ENCODE results near the gene GPR37L1.

DNA sequence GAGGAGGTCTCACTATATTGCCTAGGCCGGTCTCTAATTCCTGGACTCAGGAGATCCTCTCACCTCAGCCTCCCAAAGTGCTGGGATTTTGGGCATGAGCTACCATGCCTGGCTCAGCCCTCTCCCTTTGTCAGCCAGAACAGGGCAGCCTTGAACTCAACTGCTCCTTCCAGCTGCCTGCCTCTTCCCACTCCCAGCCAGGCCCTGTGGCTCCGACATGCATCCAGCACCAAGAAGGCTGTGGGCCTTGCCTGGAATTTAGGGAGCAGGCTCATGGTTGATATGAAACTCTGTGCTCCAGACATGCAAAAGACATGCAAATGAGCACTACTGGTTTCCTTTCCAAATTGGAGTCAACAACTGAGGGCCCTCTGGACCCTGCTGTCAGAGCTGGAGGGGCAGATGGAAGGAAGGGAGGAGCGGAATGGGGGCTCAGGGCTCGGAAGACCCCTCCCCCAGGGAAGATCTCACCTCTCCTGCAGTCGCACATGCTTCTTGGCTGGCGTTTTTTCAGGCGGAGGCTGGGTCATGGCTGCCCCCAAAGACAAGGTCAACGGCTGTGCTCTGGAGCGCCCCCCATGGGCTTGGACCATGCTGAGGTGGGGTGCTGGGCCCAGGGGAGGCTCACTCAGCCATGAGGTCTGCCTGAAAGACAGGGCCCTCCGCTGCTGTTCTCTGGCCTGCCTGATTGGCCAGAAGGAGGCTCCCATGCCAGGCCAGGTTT, 36.3 kb downstream of the GPR37L1 start:
- TF ChIP-seq, protein P1, sequence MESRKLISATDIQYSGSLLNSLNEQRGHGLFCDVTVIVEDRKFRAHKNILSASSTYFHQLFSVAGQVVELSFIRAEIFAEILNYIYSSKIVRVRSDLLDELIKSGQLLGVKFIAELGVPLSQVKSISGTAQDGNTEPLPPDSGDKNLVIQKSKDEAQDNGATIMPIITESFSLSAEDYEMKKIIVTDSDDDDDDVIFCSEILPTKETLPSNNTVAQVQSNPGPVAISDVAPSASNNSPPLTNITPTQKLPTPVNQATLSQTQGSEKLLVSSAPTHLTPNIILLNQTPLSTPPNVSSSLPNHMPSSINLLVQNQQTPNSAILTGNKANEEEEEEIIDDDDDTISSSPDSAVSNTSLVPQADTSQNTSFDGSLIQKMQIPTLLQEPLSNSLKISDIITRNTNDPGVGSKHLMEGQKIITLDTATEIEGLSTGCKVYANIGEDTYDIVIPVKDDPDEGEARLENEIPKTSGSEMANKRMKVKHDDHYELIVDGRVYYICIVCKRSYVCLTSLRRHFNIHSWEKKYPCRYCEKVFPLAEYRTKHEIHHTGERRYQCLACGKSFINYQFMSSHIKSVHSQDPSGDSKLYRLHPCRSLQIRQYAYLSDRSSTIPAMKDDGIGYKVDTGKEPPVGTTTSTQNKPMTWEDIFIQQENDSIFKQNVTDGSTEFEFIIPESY (IDR thresholded peaks at IDR 0.05): no peak
- TF ChIP-seq MTA3 (IDR thresholded peaks at IDR 0.05; ENCODE audit: borderline replicate concordance, low read length) (no peak), BHLHE40 (IDR thresholded peaks at IDR 0.05; ENCODE audit: borderline replicate concordance in 1 of 2, low read depth in 2 of 2, low read length in 1 of 2) (peak; percentile 18 to 44; a peak in 1 of 4 replicates), GABPA (IDR thresholded peaks at IDR 0.05; ENCODE audit: low read depth) (no peak), SRF (IDR thresholded peaks at IDR 0.05; ENCODE audit: low read depth in 2 of 2, low read length in 2 of 2) (no peak), STAT1 (conservative IDR thresholded peaks at IDR 0.05) (no peak), EP300 (IDR thresholded peaks at IDR 0.05; ENCODE audit: borderline replicate concordance in 1 of 2, control insufficient read depth in 1 of 2, low read depth in 2 of 2, low read length in 2 of 2) (no peak), EZH2 (IDR thresholded peaks at IDR 0.05; ENCODE audit: borderline replicate concordance, control insufficient read depth, low read depth, low read length) (no peak)
- TF ChIP-seq, protein P2, sequence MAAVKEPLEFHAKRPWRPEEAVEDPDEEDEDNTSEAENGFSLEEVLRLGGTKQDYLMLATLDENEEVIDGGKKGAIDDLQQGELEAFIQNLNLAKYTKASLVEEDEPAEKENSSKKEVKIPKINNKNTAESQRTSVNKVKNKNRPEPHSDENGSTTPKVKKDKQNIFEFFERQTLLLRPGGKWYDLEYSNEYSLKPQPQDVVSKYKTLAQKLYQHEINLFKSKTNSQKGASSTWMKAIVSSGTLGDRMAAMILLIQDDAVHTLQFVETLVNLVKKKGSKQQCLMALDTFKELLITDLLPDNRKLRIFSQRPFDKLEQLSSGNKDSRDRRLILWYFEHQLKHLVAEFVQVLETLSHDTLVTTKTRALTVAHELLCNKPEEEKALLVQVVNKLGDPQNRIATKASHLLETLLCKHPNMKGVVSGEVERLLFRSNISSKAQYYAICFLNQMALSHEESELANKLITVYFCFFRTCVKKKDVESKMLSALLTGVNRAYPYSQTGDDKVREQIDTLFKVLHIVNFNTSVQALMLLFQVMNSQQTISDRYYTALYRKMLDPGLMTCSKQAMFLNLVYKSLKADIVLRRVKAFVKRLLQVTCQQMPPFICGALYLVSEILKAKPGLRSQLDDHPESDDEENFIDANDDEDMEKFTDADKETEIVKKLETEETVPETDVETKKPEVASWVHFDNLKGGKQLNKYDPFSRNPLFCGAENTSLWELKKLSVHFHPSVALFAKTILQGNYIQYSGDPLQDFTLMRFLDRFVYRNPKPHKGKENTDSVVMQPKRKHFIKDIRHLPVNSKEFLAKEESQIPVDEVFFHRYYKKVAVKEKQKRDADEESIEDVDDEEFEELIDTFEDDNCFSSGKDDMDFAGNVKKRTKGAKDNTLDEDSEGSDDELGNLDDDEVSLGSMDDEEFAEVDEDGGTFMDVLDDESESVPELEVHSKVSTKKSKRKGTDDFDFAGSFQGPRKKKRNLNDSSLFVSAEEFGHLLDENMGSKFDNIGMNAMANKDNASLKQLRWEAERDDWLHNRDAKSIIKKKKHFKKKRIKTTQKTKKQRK (IDR thresholded peaks at IDR 0.05; ENCODE audit: low read depth, low read length): no peak
- TF ChIP-seq, protein P3, sequence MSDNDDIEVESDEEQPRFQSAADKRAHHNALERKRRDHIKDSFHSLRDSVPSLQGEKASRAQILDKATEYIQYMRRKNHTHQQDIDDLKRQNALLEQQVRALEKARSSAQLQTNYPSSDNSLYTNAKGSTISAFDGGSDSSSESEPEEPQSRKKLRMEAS (IDR thresholded peaks at IDR 0.05; ENCODE audit: low read depth, low read length): peak; percentile 15; the same call in 1 of the 2 replicates
